IPS-NIHi7 (cell line): Measurements from ENCODE around the gene GRAMD1A.
A peak's percentile ranks its signal among the peaks of the same experiment; 100 is the strongest.
"Not testable (repeated sequence)": the region's sequence is repeated elsewhere in the genome, so short reads cannot be mapped to it uniquely, and the experiment has no call there.

Experiments used
- DNase-seq: peaks from one replicate; pipeline ENCODE4 v3.0.0; 2012; ENCODE audit warnings: mixed read lengths; ENCODE audit errors: extremely low spot score

Gene GRAMD1A

GRCh38 chr19:34999498-35000337, at the start of gene GRAMD1A:
TSS of gene GRAMD1A (plus strand) at chr19:35000323. CDS start at chr19:35000479, 156 bp downstream.
- DNase-seq = peak; percentile 95

DNA sequence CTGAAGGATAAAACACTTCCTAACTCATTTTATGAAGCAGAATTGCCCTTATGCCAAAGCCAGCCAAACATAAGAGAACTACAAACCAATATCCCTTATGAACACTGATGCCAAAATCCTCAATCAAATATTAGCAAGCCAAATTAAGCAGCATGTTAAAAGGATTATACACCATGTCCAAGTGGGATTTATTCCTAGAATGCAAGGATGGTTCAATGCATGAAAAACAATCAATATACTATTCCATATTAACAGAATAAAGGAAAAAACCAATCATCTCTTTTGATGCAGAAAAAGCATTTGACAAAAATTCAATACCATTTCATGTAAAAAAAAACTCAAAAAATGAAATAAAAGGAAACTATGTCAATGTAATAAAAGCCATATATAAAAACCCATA, 47.0 kb upstream of the GRAMD1A start:
- DNase-seq = no peak

- no peak for DNase-seq
Observed at GRCh38 chr19:34957830-34958751, 42.0 kb upstream of the GRAMD1A start.

DNA sequence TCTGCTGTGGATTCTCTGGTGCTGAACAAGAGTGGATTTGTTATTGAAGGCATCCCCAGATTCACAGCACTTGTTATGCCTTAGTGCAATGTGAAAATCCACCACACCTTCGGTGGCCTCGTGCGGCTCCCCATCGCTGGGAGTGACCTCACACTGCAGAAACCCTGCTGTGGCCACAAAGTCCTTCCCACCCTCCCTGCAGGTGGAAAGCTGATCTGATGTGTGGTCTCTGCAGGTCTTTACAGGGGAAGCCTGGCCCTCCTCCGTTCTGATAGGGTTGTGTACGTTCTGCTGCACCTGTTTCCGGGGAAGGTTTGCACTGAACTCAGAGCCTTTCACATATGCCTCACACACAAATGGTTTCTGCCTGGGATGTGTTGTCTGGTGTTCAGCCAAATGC, 41.1 kb upstream of the GRAMD1A start:
- DNase-seq = no peak

DNA sequence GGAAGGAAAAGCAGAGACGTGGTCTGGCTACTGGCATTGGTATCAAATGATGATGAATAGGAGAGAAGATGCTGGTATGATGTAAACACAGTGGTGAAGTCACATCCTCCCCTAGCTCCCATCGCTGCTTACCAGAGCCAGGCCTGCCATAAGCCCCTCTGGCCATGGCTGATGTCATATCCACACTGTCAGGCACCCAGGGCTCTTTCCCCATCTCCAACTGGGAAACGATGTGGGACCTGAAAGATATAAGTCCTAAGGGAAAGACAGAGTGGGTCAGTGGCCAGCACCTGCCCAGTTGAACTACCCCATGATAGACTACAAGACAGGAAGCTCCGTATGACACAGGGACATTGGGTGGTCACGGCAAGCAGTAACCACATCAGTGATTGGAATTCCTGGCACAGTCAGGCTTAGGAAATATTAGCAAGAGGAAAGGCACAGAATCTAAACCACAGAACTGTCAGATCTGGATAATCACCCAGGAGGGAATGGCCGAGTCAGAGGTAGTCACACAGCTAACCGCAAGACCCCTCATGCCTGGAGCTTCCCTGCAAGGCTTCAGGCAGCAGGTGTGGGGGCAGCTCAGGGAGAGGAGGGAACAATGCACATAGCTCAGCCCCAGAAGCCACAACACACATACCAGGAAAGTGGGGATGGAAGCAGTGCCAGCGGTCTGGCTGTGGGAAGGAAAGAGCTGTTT, 39.9 kb upstream of the GRAMD1A start:
- no peak for DNase-seq

DNA sequence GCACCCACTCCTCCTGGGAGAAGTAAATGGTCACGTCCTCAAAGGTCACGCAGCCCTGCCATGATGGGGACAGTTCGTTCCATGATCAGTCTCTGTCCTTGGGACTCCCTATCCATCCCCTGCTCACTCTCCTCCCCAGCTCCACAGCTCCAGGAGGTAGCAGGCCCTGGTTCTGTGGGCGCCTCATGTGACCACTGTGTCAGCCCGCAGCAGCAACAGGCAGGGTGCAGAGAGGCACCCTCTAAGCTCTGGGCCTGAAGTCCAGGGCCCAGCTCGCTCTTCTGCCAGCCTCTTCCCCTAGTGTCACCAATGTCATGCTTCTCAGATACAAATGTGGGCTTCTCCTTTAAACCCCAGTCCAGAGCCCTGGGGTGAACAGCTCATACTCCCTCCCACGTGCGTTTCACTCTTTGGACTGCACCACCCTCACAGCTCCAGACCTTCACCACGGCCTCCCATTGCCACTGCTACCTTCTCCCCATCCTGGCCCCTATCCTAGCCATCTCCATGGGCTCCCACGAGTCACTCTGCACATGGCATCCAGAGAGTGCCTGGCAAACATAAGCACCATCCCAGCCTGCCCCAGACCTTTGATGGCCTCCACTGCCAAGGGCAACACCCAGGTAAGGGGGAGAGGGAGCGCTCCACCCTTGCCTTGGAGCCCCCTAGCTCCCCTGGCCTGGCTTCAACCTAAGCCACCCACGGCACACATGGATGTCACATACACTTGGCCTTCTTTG, 39.0 kb upstream of the GRAMD1A start:
- DNase-seq = no peak

DNA sequence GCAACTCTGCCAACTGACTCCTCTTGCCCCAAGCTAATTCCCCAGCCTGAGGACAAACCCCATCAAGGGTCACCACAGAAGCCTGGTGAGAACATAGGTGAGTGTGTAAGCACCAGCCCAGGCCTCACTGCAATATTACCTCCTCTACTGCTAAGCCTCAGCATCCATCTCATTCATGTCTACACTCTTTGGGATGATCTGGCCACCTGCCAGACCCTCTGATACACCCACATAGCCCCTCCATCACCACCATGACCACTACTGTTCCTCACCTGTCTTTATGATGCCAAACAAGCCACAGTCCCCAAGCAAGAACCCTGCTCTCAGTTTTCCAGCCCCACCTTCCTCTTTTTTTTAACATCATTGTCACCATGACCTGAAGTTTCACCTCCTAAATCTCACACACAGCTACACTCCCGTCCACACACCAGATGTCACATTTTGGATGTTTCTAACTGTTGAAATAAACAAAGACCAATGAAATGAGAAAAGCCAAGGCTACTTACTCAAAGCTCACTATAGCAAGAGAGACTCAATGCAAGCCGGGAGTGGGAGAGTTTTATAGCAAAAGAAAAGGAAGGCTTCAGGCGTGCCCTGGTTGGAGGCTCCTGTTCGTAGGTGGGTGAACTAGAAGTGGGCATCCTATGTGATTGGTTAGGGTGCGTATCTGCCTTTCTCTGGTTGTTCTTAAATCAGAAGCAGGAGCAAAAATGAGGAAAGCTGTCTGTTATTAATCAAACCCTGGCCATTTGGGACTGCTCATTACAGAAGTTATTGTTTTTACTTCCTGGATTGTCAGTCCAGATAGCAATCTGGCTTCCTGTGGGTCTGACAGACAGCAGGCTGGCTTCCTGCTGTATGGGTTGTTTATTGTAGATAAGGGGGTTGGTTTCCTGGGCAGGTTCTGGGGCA, 38.1 kb upstream of the GRAMD1A start:
- no peak for DNase-seq

- peak; percentile 38 for DNase-seq
Observed at GRCh38 chr19:34962687-34963572, 37.2 kb upstream of the GRAMD1A start.

GRCh38 chr19:34963573-34964406, 36.3 kb upstream of the GRAMD1A start, which contains the start of gene ZNF792:
TSS of gene ZNF792 (minus strand) at chr19:34964229. CDS start at chr19:34963662, 567 bp downstream.
- DNase-seq = peak; percentile 92

GRCh38 chr19:34964598-34964997, 35.5 kb upstream of the GRAMD1A start:
- no peak for DNase-seq

DNA sequence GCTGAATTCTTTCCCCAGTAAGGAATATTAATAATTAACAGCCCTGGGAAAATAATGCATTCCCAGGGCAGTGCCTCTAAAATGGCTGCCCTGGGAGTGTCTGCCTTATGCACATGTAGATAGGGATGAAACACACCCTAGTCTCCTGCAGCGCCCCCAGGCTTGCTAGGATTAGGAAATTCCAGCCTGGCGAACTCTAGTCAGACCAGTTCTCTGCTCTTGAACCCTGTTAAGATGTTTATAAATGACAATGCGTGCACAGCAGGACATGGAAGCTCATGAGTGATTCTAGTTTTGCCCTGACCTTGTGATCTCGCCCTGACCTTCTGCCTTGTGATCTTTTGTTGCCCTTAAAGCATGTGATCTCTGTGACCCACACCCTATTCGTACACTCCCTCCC, 34.6 kb upstream of the GRAMD1A start:
- DNase-seq = not testable (repeated sequence)

- DNase-seq = no peak
Observed at GRCh38 chr19:34967551-34967950, 32.6 kb upstream of the GRAMD1A start.

DNA sequence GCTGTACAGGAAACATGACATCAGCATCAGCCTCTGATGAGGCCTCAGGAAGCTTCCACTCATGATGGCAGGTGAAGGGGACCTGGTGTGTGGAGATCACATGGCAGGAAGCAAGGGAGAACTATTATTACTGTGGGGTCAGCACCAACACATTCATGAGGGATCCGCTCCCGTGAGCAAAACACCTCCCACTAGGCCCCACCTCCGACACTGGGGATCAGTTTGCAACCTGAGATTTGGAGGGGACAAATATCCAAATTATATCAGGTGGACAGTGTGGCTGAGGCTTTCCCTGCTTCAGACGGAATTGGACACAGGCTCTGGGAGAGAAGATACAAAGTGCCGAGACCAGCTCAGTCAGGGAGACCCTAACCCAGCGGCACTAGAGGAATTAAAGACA, 30.4 kb upstream of the GRAMD1A start:
- no peak for DNase-seq

- not testable (repeated sequence) for DNase-seq
Observed at GRCh38 chr19:34970185-34970780, 29.8 kb upstream of the GRAMD1A start.

GRCh38 chr19:34972163-34972705, 27.9 kb upstream of the GRAMD1A start:
- no peak for DNase-seq

- DNase-seq = no peak
Observed at GRCh38 chr19:34974646-34975045, 25.5 kb upstream of the GRAMD1A start.

- no peak for DNase-seq
Observed at GRCh38 chr19:34975056-34975455, 25.1 kb upstream of the GRAMD1A start.
